Coronary artery (tissue), 2 donors: ENCODE results near the gene GDPD4.

ENCODE experiments used
- DNase-seq: peaks from one replicate; pipeline ENCODE4 v3.0.0-alpha.2; 2017; ENCODE audit warnings: low spot score
- H3K27ac ChIP-seq, 2 donors: fragments of 200-600 bp; sonication (generic); one replicate each; pipeline ENCODE4 v1.5.1; 2016 to 2019
- H3K4me3 ChIP-seq: fragments of 200-600 bp; sonication (generic); 2 replicates; pipeline ENCODE4 v1.5.1; 2016; ENCODE audit warnings: mild to moderate bottlenecking, moderate library complexity
- TF ChIP-seq, protein P1 (sequence below): fragments of 200-600 bp; sonication (generic); IDR thresholded peaks from one replicate; pipeline ENCODE4 v1.5.1; 2019; ENCODE audit warnings: antibody characterized with exemption

Gene GDPD4

GRCh38 chr11:77212314-77213007 is 89.0 kb downstream of the GDPD4 start:
- H3K4me3 ChIP-seq, result no peak overlapping the region
- DNase-seq, result peak; percentile 64
- TF ChIP-seq, protein P1, sequence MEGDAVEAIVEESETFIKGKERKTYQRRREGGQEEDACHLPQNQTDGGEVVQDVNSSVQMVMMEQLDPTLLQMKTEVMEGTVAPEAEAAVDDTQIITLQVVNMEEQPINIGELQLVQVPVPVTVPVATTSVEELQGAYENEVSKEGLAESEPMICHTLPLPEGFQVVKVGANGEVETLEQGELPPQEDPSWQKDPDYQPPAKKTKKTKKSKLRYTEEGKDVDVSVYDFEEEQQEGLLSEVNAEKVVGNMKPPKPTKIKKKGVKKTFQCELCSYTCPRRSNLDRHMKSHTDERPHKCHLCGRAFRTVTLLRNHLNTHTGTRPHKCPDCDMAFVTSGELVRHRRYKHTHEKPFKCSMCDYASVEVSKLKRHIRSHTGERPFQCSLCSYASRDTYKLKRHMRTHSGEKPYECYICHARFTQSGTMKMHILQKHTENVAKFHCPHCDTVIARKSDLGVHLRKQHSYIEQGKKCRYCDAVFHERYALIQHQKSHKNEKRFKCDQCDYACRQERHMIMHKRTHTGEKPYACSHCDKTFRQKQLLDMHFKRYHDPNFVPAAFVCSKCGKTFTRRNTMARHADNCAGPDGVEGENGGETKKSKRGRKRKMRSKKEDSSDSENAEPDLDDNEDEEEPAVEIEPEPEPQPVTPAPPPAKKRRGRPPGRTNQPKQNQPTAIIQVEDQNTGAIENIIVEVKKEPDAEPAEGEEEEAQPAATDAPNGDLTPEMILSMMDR, result no peak
- no peak overlapping the region for H3K27ac ChIP-seq

- H3K4me3 ChIP-seq, result no peak overlapping the region
- DNase-seq, result peak; percentile 54
- no peak overlapping the region for H3K27ac ChIP-seq
- TF ChIP-seq, protein P1, result no peak
Measured at GRCh38 chr11:77211594-77212251, 89.8 kb downstream of the GDPD4 start.

DNA sequence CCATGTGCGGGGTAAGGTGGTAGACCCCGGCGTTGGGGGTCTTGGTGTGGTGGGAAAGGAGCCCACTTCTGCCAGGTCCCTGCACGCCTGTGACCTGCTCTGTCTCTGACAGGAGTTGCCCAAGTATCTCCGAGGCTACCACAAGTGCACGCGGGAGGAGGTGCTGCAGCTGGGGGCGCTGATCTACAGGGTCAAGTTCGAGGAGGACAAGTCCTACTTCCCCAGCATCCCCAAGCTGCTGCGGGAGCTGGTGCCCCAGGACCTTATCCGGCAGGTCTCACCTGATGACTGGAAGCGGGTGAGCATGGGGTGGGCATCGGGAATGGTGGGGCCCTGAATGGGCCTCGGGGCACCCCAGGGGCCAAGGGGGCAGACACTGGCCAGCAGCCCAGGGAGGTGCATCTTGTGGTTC is 90.4 kb downstream of the GDPD4 start:
- peak; percentile 55 for DNase-seq
- Histone ChIP-seq H3K4me3 (no peak overlapping the region), H3K27ac (no peak overlapping the region)
- TF ChIP-seq, protein P1, result no peak

- H3K27ac ChIP-seq, result no peak overlapping the region
- no peak overlapping the region for H3K4me3 ChIP-seq
- DNase-seq, result peak; percentile 33
- TF ChIP-seq, protein P1, result no peak
Measured at GRCh38 chr11:77209663-77210062, 91.8 kb downstream of the GDPD4 start.

- Histone ChIP-seq H3K4me3 (no peak overlapping the region), H3K27ac (no peak overlapping the region)
- DNase-seq, result peak; percentile 65
- TF ChIP-seq, protein P1, result no peak
Measured at GRCh38 chr11:77208535-77208934, 93.0 kb downstream of the GDPD4 start.

GRCh38 chr11:77207618-77208313 is 93.7 kb downstream of the GDPD4 start:
- TF ChIP-seq, protein P1, result no peak
- peak; percentile 55 for DNase-seq
- H3K4me3 ChIP-seq, result no peak overlapping the region
- no peak overlapping the region for H3K27ac ChIP-seq
